B cell (primary cell): ENCODE results near the gene DTNA.

Experiments
- CTCF ChIP-seq: fragments of 200-600 bp; IDR thresholded peaks from one replicate; pipeline ENCODE4 v1.8.0; 2022; ENCODE audit warnings: antibody characterized with exemption, mild to moderate bottlenecking
- EZH2 ChIP-seq: IDR thresholded peaks from 2 replicates; pipeline ENCODE4 v1.6.1; 2012; ENCODE audit warnings: borderline replicate concordance, low read depth, mild to moderate bottlenecking, moderate library complexity, low read length; ENCODE audit not compliant: insufficient read depth, poor library complexity, severe bottlenecking

GRCh38 chr18:34873986-34874580 lies 164.0 kb downstream of the DTNA start:
- TF ChIP-seq CTCF, result no peak
- TF ChIP-seq EZH2, result no peak
